ENCODE data around the gene DOC2B.
"Not testable (repeated sequence)": the region's sequence is repeated elsewhere in the genome, so short reads cannot be mapped to it uniquely, and the experiment has no call there.

Gene DOC2B

GRCh38 chr17:210402-210801 is 29.0 kb upstream of the DOC2B start:
- DNase-seq = no peak

- no peak for DNase-seq
Observed at GRCh38 chr17:208429-208828, 27.0 kb upstream of the DOC2B start.

- no peak for DNase-seq
Observed at GRCh38 chr17:207775-208174, 26.3 kb upstream of the DOC2B start.

- DNase-seq = no peak
Observed at GRCh38 chr17:206941-207560, 25.6 kb upstream of the DOC2B start.

- not testable (repeated sequence) for DNase-seq
Observed at GRCh38 chr17:206484-206883, 25.0 kb upstream of the DOC2B start.

GRCh38 chr17:205817-206216 is 24.4 kb upstream of the DOC2B start:
- DNase-seq = no peak

GRCh38 chr17:205148-205669 is 23.8 kb upstream of the DOC2B start:
- DNase-seq = no peak

GRCh38 chr17:204427-205147 is 23.1 kb upstream of the DOC2B start:
- no peak for DNase-seq

- no peak for DNase-seq
Observed at GRCh38 chr17:202501-202951, 21.1 kb upstream of the DOC2B start.

GRCh38 chr17:201736-202135 is 20.3 kb upstream of the DOC2B start:
- DNase-seq = not testable (repeated sequence)

GRCh38 chr17:201257-201656 is 19.8 kb upstream of the DOC2B start:
- not testable (repeated sequence) for DNase-seq

GRCh38 chr17:200586-200985 is 19.1 kb upstream of the DOC2B start:
- no peak for DNase-seq

GRCh38 chr17:199806-200545 is 18.5 kb upstream of the DOC2B start:
- DNase-seq = no peak

GRCh38 chr17:199191-199604 is 17.7 kb upstream of the DOC2B start:
- no peak for DNase-seq

- not testable (repeated sequence) for DNase-seq
Observed at GRCh38 chr17:198225-198624, 16.8 kb upstream of the DOC2B start.

GRCh38 chr17:197352-197751 is 15.9 kb upstream of the DOC2B start:
- DNase-seq = no peak

GRCh38 chr17:194828-195602 is 13.6 kb upstream of the DOC2B start:
- DNase-seq = no peak

- no peak for DNase-seq
Observed at GRCh38 chr17:193841-194806, 12.7 kb upstream of the DOC2B start.

- DNase-seq = no peak
Observed at GRCh38 chr17:193426-193810, 12.0 kb upstream of the DOC2B start.

- DNase-seq = no peak
Observed at GRCh38 chr17:192666-193425, 11.4 kb upstream of the DOC2B start.

GRCh38 chr17:189444-189843 is 8.0 kb upstream of the DOC2B start:
- no peak for DNase-seq
